Thyroid gland (tissue), 4 donors: ENCODE results near the gene IFNK. TPM values are rescaled to one million over a fixed set of nuclear protein-coding genes. Genes with fewer than 3 reads are reported as not detected.

Experiments
- DNase-seq, 2 donors: peaks; one replicate each; pipeline ENCODE4 v3.0.0-alpha.2; 2019
- H3K27ac ChIP-seq, 3 donors: fragments of 200-600 bp; sonication (generic); 1 replicate in 2 of 3; 2 replicates in 1 of 3; pipeline ENCODE4 v1.5.1; 2016 to 2019; ENCODE audit warnings: mild to moderate bottlenecking in 1 of 3, moderate library complexity in 1 of 3
- H3K27me3 ChIP-seq: fragments of 200-600 bp; sonication (generic); one replicate; pipeline ENCODE4 v1.5.1; 2019
- H3K36me3 ChIP-seq, 2 donors: fragments of 200-600 bp; sonication (generic); one replicate each; pipeline ENCODE4 v1.5.1; 2016 to 2019
- H3K4me1 ChIP-seq, 2 donors: fragments of 200-600 bp; sonication (generic); one replicate each; pipeline ENCODE4 v1.5.1; 2017 to 2019
- H3K4me3 ChIP-seq, 3 donors: fragments of 200-600 bp; sonication (generic); replicated peaks in 1 of 3; 1 replicate in 2 of 3; 2 replicates in 1 of 3; pipeline ENCODE4 v1.5.1; 2016; ENCODE audit warnings: mild to moderate bottlenecking in 1 of 3
- H3K9me3 ChIP-seq: fragments of 200-600 bp; sonication (generic); one replicate; pipeline ENCODE4 v1.5.1; 2017
- CTCF ChIP-seq, 6 experiments: fragments of 200-600 bp in 3 of 6; fragments of 450-650 bp in 3 of 6; sonication (generic) in 3 of 6; IDR thresholded peaks; one replicate each; pipeline ENCODE4 v1.5.1; 2016 to 2019; ENCODE audit warnings: antibody characterized with exemption in 6 of 6, mild to moderate bottlenecking in 2 of 6, inconsistent platforms in 1 of 6, moderate library complexity in 1 of 6
- POLR2A ChIP-seq, 2 donors: fragments of 450-650 bp; IDR thresholded peaks; one replicate each; pipeline ENCODE4 v1.6.1; 2017; ENCODE audit warnings: antibody characterized with exemption in 2 of 2, mild to moderate bottlenecking in 2 of 2, moderate library complexity in 1 of 2
- WGBS, 2 donors: methylation state at CpG; one replicate each; pipeline ENCODE4 v1.1.5; 2017; 5-methylcytosine and 5-hydroxymethylcytosine counted together
- intact Hi-C: fragments of 100-400 bp; cut with DNase I; formaldehyde crosslinking; loops from one replicate; pipeline ENCODE4 v1.15.1; 2023
- total RNA-seq, 4 donors: library from RNA; depleted of rRNA; stranded (reverse); fragments of >200 nt; gene quantifications; one replicate each; pipeline ENCODE4 v1.2.3, GENCODE V29; 2016

Gene IFNK
- total RNA-seq, 4 donors from 2014 or later = not detected

DNA sequence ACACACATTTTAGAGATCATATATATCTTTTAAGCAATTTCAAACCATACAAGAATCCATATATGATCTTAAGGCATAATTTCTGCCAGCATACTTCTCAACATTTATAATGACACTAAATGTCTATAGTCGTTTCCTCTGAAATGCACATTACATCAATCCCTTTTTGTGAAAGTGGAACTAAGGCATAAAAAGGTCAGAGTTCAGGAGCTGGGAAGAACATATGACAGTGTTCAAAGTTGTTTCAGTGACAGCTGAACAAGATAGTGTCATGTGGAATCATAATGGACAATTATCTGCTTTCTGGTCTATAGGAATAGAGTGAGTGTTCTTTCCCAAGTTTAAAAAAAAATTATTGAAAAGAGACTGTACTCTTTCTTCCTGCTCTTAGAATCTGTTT lies 8.0 kb downstream of the IFNK start:
- no peak overlapping the region for H3K27ac ChIP-seq
- WGBS, 2 donors = 81 to 86% methylated on average over 1 of the region's 1 CpG
- H3K36me3 ChIP-seq = no peaks in the 10 kb centered on the region
- no peak for TF ChIP-seq CTCF (IDR thresholded peaks at IDR 0.05)
- no peak for TF ChIP-seq POLR2A (IDR thresholded peaks at IDR 0.05)
- no peak for DNase-seq
- H3K9me3 ChIP-seq = no peaks in the 10 kb centered on the region
- H3K27me3 ChIP-seq = no peaks in the 10 kb centered on the region
- H3K4me1 ChIP-seq = peaks cover 34 to 50% of the 10 kb centered on the region in 2 donors
- intact Hi-C loops = no loop called here
- no peak overlapping the region for H3K4me3 ChIP-seq

GRCh38 chr9:27533311-27533710 lies 9.2 kb downstream of the IFNK start:
- no peaks in the 10 kb centered on the region for H3K36me3 ChIP-seq
- WGBS, 2 donors = 87 to 95% methylated on average over 1 of the region's 1 CpG

DNA sequence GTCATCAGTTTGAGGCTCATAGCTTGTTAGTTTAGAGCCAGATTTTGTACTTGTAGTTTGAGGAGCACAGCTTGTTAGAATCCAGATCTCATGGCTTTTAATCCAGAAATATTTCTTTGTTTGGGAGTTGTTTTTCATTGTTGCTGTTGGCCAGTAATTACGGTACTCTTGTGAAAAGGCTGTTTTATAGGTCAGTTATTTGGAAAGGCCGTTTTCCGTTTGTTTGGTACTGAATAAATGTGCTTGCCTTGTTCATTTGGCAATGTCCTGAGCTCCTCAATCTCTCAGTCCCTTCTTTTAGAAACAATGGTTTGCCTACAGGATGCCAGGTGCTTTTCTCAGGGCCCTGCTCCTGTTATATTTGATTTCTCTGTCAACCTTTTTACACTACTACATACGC lies 10.0 kb downstream of the IFNK start:
- Histone ChIP-seq H3K36me3 (no peaks in the 10 kb centered on the region), H3K4me3 (no peak overlapping the region), H3K27ac (peak overlapping the region; percentile 17 to 90 (median 77)), H3K4me1 (peaks cover 32 to 59% of the 10 kb centered on the region in 2 donors), H3K9me3 (no peaks in the 10 kb centered on the region), H3K27me3 (no peaks in the 10 kb centered on the region)
- TF ChIP-seq POLR2A (IDR thresholded peaks at IDR 0.05) (no peak), CTCF (IDR thresholded peaks at IDR 0.05) (no peak)
- intact Hi-C loops = no loop called here
- DNase-seq = no peak
- WGBS, 2 donors = 28 to 54% methylated on average over 4 of the region's 4 CpGs

More at GRCh38 chr9:27533311-27533710, 9.2 kb downstream of the IFNK start:
- no peaks in the 10 kb centered on the region for H3K9me3 ChIP-seq
- DNase-seq = no peak
- peaks cover 27 to 51% of the 10 kb centered on the region in 2 donors for H3K4me1 ChIP-seq
- intact Hi-C loops = no loop called here
- no peaks in the 10 kb centered on the region for H3K27me3 ChIP-seq
- H3K4me3 ChIP-seq = no peak overlapping the region
- TF ChIP-seq POLR2A (IDR thresholded peaks at IDR 0.05) = no peak
- TF ChIP-seq CTCF (IDR thresholded peaks at IDR 0.05) = no peak
- H3K27ac ChIP-seq = peak overlapping the region in 2 of 3 donors; percentile 77 to 90

- intact Hi-C loops = no loop called here
- 68 to 78% methylated on average over 3 of the region's 3 CpGs for WGBS, 2 donors
- TF ChIP-seq CTCF (IDR thresholded peaks at IDR 0.05) = peak in 1 of 6 experiments; percentile 8
- TF ChIP-seq POLR2A (IDR thresholded peaks at IDR 0.05) = no peak
- H3K9me3 ChIP-seq = no peaks in the 10 kb centered on the region
- H3K4me3 ChIP-seq = no peak overlapping the region
- no peaks in the 10 kb centered on the region for H3K36me3 ChIP-seq
- H3K4me1 ChIP-seq = peaks cover 37 to 64% of the 10 kb centered on the region in 2 donors
- H3K27me3 ChIP-seq = no peaks in the 10 kb centered on the region
- DNase-seq = peak in 1 of 2 donors; percentile 7
- peak overlapping the region; percentile 17 to 90 (median 77) for H3K27ac ChIP-seq
These were observed 10.6 kb downstream of the IFNK start for GRCh38 chr9:27534658-27535209.

- Histone ChIP-seq H3K9me3 (no peaks in the 10 kb centered on the region), H3K27ac (peak overlapping the region in 2 of 3 donors; percentile 30 to 90), H3K27me3 (no peaks in the 10 kb centered on the region), H3K4me3 (no peak overlapping the region), H3K36me3 (no peaks in the 10 kb centered on the region), H3K4me1 (peaks cover 41 to 68% of the 10 kb centered on the region in 2 donors)
- 70 to 82% methylated on average over 3 of the region's 3 CpGs for WGBS, 2 donors
- intact Hi-C loops = no loop called here
- DNase-seq = peak in 1 of 2 donors; percentile 22
- no peak for TF ChIP-seq POLR2A (IDR thresholded peaks at IDR 0.05)
- TF ChIP-seq CTCF (IDR thresholded peaks at IDR 0.05) = peak in 1 of 6 experiments; percentile 15
These were observed 11.6 kb downstream of the IFNK start for GRCh38 chr9:27535701-27536118.
